HG03571 (cell line): ENCODE measurements around the gene PRKCQ.

ENCODE experiments used
- ATAC-seq: cut with Tn5 transposase; IDR thresholded peaks from one replicate; pipeline ENCODE4 v1.9.1; 2021; ENCODE audit not compliant: unreplicated experiment

PRKCQ gene

DNA sequence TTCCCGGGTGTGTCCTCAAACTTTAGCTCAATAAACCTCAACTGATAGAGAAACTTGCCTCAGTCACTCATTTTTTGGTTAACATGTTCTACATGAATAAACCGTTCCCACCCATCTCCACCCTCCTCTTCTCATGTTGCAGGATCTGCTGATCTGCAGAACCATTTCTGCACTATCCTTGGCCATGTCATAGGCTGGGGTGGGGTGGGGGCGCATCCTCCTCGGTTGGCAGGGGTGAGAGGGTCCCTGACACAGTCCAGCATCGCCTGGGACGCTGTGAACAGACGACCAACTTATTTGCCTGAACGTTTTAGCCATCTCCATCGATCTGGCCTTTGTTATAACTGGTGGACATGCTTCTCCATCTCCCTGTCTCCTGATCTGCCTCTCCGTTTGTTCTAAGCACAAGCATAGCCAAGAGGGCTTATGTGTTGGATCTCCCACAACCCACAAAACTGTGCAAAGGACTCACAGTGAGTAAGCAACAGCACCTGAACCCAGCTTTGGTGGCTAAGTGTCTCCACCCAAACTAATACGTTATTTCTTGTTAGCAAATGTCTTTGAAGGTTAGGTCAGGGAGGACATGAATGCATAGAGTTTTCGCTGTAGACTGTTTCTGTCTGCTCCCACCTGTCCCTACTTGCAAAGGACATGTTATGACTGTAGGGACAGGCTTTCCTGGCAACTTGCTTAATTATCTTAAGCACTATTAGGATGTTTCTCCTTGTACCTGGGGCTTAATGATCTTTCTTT lies 51.7 kb downstream of the PRKCQ start:
- no peak for ATAC-seq

DNA sequence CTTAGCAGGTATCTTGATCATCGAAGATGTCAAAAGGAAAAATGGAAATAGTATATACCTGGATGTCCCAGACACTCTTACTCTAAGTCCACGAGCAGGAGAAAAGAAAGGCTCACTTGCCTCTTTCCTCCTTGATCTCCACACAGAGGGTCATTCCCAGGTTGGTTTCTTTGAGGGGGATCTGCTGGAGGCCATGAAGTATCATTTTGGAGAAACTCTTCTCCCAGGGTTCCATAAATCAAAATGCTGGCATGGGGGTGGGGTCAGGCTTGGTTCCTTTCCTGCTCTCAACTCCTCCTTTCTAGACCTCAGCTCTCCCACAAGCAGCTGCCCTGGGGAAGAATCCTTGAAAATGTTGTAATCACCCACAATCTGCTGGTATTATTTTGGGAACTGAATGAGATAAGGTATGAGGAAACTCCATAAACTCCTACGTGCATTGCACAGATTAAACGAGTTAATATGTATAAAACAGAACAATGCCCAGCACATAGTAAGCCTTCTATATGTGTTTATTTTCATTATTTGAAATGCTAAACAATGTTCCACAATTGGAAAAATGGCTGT lies 54.4 kb downstream of the PRKCQ start:
- ATAC-seq: no peak

DNA sequence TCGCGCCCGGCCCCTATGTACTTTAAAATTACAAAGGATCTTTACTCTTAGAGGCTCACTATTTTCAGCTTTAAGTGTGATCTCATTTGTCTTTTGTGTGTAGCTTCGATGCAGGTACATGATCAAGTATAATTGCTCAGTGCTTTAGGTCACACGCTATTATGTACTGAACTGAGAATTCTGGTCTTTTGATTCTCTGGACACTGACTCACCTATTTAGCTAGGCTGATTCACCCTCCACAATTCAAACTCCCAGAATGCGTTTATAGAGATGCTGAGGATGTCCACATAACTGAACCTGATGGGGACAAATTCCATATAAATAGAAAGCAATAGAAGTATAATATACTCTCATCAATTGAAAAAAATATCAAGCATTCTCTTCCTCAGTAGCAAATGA lies 57.8 kb downstream of the PRKCQ start:
- no peak for ATAC-seq

DNA sequence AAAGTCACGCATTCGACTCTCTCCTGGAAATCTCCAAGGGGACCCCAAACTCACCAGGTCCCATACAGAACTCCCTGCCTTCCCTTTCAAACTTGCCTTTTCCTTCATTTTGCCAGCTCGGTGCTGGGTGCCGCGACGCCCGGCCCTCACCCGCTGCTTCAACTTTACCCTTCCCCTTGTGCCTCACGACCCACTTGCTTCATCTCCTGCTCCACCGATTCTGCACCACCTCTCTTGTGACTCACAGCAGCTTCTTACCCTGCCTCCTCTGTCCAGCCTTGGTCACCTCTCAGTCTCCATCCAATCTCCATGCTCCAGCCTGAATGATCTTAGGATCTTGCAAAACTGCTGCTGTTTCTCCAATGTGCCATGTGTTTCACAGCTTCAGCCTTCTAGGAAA lies 59.9 kb downstream of the PRKCQ start:
- ATAC-seq: no peak

DNA sequence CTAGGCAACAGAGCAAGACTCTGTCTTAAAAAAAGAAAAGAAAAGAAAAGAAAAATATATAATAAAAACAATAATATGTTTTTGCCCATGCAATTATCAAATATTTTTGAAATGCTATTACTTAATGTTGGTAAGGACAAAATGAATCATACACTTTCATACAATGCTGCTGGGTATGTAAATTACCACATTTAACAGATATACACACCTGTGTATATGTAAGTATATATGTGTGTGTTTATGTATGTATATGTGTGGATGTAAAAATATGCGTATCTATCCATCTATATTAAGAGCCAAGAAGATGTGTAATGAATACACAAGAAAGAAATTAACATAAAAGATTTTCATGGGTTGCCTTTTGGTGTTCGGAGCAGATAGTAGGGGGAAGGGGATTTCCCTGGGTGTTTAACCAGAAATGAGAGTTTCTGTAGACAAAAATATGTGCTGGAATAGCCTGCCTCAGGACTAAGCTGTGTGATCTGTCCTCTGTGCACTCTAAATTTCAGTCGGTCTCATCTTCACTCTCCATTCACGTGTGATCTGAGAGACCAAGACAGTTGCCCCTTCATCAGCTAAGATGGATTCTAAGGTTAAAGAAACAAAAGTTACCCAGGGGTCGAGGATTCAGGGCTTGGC lies 61.2 kb downstream of the PRKCQ start:
- no peak for ATAC-seq

DNA sequence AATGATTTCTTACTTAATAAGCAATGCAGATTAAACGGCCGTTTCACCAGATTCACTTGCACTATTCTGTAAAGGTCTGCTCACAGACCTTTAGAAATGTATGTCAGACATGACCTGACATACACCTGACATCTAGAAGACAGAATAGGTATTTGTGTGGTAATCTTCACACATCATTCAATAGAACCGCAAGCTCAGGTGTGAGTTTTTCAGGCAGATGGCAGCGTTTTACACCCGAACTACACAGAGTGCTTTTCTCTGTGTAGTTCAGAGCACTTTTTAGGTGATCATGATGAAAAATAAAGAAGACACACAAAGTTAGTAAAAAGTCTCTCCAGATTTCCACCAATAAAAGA lies 63.2 kb downstream of the PRKCQ start:
- ATAC-seq: no peak

DNA sequence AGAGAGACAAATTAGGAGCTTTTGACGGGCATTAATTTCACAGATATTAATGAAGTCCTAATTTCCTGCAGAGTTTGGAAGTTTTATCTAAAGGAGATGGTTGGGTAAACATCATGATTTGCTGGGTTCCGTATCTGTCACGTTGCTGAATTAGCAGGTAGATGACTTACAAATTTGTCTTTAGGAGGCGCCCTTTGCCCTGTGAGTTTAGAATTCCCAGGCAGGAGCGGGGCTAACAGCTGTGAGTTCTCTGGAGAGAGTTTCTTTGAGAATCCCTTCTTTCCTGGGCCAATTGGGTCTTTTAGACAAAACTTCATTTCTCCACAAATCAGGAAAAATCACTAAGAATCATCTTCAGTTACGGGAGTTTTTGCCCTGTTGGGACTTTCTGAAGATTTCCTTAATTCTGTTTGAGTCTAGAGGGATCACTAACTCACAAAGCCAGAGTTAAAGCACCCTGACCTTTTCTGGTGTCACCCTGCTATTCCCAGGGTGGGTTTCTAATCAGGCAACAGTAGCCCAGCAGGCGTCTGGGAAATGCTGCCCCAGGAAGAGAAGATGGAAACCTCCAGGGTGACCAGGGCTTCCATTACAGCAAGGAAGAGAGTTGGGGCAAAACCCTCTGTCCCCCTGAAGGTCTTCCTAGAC lies 63.7 kb downstream of the PRKCQ start:
- ATAC-seq: no peak

DNA sequence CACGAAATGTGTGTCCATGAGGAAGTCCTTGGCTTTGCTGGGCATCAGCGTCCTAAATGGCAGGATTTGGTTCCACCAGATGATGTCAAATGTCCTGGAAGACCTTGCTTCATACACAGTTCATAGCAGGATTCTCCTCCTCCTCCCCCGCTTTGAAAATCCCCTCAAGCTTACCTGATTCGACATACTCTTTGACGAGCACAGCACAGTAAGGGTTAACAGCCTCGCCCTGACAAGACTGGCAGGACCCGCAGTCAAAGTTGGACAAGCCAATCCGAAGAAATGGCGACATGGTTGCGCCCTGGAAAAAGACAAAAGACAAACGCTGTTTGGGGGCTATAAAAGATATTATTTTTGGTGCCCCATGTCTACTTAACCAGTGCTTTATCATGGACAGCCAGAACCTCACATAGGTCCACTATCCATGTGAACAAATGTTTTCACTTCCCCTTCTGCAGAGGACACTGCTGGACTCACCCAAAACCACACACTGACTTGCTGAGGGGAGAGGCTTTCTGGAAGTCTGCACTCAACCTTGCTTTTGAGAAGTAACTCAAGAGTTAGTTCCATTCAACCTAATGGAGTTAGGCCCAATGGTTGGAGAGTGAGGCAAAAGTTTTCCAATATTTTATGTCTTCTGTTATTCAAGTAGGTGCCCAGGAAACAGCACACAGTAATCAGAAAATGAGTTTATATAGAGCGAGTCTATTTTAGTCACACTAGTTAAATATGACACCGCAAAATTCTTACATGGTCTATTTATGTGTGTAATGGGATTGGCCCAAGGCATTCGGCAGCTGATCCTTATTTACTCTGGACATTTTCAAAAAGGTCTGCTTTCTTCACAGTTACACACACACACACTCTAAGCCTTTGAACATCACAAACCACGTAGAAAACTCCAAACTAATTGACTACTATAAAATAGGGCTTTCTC lies 65.0 kb downstream of the PRKCQ start:
- ATAC-seq: no peak

DNA sequence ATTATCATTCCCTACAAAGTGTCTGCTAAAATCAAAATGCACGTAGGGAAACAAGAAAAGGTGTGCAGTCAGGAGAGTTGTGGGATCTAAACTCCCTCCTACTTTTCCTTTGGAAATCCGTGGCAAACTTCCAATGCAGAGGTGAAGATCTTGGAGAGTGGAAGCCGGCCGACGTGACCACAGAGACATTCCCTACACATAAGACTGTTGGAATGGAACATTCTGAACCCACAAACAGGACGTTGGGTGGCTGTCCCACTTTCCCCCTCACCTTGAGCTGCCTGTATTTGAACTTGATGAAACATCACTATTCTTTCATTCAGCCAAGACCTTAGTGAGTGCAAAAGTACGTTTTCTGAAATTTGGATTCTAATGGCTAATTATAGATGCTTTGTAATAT lies 65.9 kb downstream of the PRKCQ start:
- no peak for ATAC-seq

DNA sequence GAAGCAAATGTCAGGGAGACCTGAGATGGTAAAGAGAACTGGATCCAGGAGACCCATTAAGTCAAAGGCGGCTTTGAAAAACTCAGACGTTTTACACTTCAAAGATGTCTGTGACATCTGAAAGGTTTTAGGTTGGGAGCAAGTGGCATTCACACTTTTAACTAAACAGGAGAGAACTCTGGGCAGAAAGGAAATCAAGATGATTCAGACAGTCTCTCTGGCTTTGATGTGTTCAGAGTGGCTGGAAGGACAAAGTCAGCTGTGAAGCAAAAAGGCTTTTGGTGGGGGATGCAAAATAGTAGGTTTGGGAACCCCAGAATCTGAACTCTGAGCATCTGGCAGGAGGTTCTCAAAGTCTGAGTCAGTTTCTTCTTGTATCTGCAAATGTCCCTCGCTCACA lies 66.6 kb downstream of the PRKCQ start:
- no peak for ATAC-seq

DNA sequence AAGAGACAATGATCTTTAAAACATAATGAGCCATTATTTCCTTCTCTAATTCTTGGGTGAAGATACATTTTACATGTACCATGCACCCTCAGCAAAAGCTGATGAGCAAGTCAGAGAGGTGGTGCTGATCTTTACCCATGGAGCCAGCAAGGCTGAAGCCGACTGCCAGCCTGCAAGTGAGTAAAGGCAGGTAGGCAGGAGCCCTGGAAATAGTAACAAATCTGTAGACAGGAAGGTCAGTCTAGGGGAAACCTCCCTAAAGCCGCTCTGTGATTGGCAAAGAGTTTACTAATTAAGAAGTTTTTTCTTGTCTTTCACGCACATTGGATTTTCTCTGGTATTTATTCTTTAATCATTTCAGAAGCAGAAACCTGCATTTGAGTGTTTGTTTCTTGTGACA lies 67.9 kb downstream of the PRKCQ start:
- no peak for ATAC-seq

DNA sequence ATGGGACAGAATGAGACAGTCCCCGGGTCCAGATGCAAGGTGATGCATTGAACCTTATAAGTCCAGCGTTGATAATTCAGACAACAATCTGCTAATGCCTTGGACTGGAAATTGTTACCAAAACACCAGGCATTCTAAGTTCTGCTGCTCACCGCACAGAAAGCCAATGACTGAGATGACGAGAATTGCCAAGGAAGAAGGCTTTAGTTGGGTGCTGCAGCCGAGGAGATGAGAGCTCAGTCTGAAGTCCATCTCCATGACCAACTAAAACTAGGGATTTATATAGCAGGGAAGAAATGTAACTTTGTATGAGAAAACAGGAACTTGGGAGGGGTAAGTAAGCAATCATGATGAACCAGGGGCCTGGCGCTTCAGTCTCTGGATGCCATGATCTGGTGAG lies 68.7 kb downstream of the PRKCQ start:
- ATAC-seq: no peak

DNA sequence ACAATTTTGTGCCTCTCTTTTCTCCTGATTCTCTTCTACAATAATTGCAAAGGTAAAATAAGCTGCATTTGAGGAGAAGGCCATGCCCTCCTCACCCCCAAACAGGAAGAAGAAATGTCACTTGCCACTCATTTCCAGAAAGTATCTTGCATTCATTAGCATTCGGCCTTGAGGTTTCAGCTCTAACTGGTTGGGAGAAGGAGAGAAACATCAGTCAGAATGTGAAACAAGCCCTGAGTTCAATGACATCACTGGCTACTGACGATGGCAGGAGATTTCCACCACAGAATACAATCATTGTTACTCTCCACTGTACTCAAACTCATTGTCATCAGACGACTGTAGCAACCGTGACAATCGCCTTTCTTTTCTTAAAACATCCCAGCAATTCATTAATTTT lies 72.8 kb downstream of the PRKCQ start:
- no peak for ATAC-seq

DNA sequence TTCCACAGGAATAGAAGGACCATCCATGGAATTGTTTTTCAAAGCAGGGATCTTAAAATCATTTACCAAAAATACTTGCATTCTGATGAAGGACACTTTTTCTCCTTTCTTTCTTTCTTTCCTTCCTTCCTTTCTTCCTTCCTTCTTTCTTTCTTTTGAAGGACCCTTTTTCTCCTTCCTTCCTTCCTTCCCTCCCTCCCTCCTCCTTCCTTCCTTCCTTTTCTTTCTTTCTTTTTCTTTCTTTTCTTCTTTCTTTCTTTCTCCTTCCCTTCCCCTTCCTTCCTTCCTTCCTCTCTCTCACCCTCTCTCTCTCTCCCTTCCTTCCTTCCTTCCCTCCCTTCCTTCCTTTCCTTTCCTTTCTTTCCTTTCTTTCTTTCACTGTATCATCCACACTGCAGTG lies 74.8 kb downstream of the PRKCQ start:
- ATAC-seq: no peak

DNA sequence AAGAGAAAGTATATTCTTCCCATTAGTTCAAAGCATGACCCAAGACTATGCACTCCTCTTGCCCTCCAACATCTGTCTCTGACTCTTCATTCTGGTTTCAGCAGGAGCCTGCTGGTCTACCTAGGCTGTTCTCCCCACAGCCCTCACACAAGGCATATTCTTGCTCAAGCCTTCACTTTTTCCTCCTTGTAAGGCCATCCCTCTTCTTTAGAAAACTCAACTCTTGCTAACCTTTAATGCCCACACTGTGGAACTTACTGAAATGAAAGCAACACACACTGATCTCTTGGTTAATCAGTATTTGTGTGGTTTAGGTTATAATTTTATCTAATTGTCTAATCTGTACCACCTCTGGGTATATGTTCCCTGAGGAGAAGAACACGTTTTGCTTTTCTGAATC lies 75.8 kb downstream of the PRKCQ start:
- no peak for ATAC-seq

DNA sequence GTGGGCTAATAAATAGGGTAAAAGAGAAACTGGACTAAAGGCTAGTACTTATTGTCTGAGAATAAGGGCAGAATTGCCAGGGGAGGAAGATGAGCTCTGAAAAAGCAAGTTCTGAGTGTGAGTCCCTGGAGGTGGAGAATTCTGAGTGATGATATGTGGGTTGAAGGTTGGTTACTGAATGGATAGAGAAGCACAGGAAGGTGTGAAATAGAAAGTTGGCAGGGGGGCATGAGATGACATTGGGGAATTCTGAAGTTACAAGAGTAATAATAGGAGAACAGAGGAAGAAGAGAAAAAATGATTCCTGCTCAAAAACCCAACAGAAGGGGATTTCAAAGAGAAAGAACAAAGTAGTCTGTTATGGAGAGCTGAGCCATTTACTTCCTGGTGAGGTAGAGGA lies 76.9 kb downstream of the PRKCQ start:
- ATAC-seq: no peak

DNA sequence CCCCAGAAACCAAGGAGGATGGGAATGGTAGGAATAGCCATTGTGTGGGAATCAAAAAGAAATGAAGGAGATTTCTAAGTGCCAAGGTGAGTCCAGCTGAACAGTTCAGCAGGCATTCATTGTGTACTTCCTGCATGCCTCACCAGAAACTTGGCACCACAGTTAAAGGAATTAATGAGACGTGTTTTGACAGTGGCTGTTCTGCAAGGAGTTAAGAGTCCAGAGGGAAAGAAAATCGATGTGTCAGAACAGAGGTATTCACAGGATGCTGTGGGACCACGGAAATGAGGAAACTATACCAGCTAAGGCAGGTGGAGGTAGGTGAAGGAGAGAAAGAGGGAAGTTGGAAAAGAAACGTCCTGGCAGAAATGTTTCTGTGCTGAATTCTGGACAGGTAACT lies 78.1 kb downstream of the PRKCQ start:
- ATAC-seq: no peak

DNA sequence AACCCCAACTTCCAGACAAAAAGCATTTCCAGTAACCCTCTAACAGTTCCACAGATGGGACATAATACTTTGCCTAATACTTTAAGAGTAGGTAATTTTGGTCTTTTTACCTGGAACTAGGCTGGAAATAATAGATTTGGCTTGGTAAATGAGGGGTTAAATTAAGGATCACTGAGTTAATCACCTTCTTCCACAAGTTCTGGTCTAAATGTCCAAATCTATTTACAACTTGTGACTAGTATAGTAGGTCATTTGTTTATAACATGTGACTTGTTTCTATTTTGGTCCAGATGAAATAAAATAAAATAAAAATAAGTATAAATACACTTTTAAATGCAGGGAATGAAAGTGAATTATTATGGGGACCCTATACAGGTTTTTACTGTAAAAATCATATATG lies 80.1 kb downstream of the PRKCQ start:
- no peak for ATAC-seq

DNA sequence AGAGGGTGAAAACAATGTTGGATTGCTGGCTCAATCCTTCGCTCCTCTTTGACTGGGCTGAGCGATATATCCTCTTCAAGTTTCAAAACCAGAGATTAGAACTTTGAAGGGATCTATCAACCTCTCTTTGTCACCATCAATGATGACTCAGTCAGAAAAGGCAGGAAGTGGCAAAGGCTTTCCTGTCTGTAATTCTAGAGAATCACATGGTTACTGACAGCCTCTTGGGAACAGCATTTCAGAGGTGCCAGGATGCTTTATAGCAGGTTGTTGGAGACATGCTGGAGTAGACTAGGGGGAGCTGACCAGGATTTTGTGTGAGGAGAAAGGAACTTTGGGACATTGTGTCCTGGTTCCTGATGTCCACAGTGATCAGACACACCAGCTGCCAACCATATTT lies 81.3 kb downstream of the PRKCQ start:
- no peak for ATAC-seq

DNA sequence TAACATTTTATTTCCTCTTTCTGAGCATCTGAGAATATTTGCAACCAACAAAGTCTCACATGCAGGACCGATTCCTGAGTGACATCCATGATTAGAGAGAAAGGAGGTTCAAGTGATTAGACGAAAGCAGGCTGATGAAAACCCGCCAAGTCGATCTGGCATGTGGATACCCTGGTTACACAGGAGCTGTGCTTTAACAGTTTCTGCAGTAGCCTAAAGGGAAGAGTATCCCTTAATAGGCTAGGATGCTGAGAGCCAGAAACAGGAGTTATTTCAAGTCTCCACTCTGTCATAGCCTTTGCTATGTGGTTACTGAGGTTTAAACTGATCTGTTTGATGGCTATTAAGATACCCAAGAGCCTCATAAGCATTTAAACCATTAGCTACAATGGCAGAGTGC lies 82.5 kb downstream of the PRKCQ start:
- no peak for ATAC-seq

DNA sequence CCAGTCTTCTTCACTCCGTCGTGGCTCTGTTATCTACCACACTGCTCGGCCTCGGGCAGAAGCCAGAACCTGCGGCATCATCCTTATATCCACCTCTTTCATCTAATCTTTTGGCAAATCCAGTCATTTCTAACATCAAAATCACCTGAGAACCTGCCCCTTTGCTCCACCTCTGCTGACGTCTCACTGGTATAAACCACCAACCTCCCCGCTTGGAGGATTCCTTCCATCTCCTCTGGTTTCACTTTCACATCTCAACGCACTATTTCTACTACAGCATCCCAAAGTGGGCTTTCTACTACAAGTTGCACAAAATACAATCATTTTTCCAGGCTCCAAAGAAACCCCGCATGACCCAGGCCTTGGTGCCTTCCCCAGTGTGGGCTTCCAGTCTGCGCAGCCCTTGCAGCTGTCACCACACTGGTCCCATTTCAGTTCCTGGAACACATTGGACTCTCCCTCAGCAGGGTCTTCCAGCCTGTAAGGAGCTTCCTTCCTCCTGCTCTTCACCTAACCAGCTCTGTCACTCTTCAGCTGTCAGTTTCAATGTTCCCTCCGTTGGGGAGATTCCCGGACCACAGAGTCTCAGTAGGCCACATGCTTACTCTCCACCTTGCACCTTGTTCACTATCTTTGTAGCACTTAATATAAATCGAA lies 85.0 kb downstream of the PRKCQ start:
- no peak for ATAC-seq
